ENCODE measurements around the gene CD276.

GRCh38 chr15:73655724-73656123 is 28.5 kb upstream of the CD276 start:
- TF ChIP-seq, protein P1, sequence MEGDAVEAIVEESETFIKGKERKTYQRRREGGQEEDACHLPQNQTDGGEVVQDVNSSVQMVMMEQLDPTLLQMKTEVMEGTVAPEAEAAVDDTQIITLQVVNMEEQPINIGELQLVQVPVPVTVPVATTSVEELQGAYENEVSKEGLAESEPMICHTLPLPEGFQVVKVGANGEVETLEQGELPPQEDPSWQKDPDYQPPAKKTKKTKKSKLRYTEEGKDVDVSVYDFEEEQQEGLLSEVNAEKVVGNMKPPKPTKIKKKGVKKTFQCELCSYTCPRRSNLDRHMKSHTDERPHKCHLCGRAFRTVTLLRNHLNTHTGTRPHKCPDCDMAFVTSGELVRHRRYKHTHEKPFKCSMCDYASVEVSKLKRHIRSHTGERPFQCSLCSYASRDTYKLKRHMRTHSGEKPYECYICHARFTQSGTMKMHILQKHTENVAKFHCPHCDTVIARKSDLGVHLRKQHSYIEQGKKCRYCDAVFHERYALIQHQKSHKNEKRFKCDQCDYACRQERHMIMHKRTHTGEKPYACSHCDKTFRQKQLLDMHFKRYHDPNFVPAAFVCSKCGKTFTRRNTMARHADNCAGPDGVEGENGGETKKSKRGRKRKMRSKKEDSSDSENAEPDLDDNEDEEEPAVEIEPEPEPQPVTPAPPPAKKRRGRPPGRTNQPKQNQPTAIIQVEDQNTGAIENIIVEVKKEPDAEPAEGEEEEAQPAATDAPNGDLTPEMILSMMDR (IDR thresholded peaks at IDR 0.05; ENCODE audit: low read depth, low read length) = no peak
- no peak for TF ChIP-seq EZH2phosphoT487 (IDR thresholded peaks at IDR 0.05; ENCODE audit: low read depth)
